Measurements from ENCODE around the gene SLC6A17.

The SLC6A17 gene

GRCh38 chr1:110190282-110190929, 40.1 kb downstream of the SLC6A17 start:
- TF ChIP-seq EZH2 (IDR thresholded peaks at IDR 0.05; ENCODE audit: borderline replicate concordance, low read length) = no peak

GRCh38 chr1:110192541-110192940, 42.2 kb downstream of the SLC6A17 start:
- H3K4me2 ChIP-seq (ENCODE audit: low read length) = no peak overlapping the region
- H3K9ac ChIP-seq (ENCODE audit: low read length) = no peak overlapping the region
- no peaks in the 10 kb centered on the region for H3F3A ChIP-seq (ENCODE audit: insufficient read depth, low read length)
- no peaks in the 10 kb centered on the region for H3K36me3 ChIP-seq (ENCODE audit: insufficient read depth, low read length)
- H3K9me3 ChIP-seq (ENCODE audit: low read length) = no peaks in the 10 kb centered on the region
- H4K20me1 ChIP-seq (ENCODE audit: insufficient read depth, low read length) = no peaks in the 10 kb centered on the region
- no peaks in the 10 kb centered on the region for H3K27me3 ChIP-seq (ENCODE audit: insufficient read depth, low read length)
- no peak overlapping the region for H3K4me3 ChIP-seq (ENCODE audit: low read depth, low read length, poor library complexity, severe bottlenecking)
- no peaks in the 10 kb centered on the region for H3K9me2 ChIP-seq (ENCODE audit: low read depth, low read length)
- H2AFZ ChIP-seq (ENCODE audit: low read length) = no peak overlapping the region
- no peaks in the 10 kb centered on the region for H3K4me1 ChIP-seq (ENCODE audit: insufficient read depth, low read length, severe bottlenecking)
- H3K27ac ChIP-seq (ENCODE audit: low read depth, low read length, poor library complexity, severe bottlenecking) = no peak overlapping the region
- TF ChIP-seq EZH2 (IDR thresholded peaks at IDR 0.05; ENCODE audit: borderline replicate concordance, low read length) = no peak
- no peak for TF ChIP-seq CTCF (IDR thresholded peaks at IDR 0.05; ENCODE audit: low read length)
- H3K79me2 ChIP-seq (ENCODE audit: insufficient read depth, low read length) = no peaks in the 10 kb centered on the region

More at GRCh38 chr1:110190282-110190929, 40.1 kb downstream of the SLC6A17 start:
- Histone ChIP-seq H3K27ac (ENCODE audit: low read depth, low read length, poor library complexity, severe bottlenecking) (no peak overlapping the region), H2AFZ (ENCODE audit: low read length) (no peak overlapping the region), H3K9ac (ENCODE audit: low read length) (no peak overlapping the region), H3K4me3 (ENCODE audit: low read depth, low read length, poor library complexity, severe bottlenecking) (no peak overlapping the region), H3K4me1 (ENCODE audit: insufficient read depth, low read length, severe bottlenecking) (no peaks in the 10 kb centered on the region), H3K9me2 (ENCODE audit: low read depth, low read length) (no peaks in the 10 kb centered on the region), H3K4me2 (ENCODE audit: low read length) (no peak overlapping the region), H4K20me1 (ENCODE audit: insufficient read depth, low read length) (no peaks in the 10 kb centered on the region), H3F3A (ENCODE audit: insufficient read depth, low read length) (no peaks in the 10 kb centered on the region), H3K79me2 (ENCODE audit: insufficient read depth, low read length) (no peaks in the 10 kb centered on the region), H3K9me3 (ENCODE audit: low read length) (no peaks in the 10 kb centered on the region), H3K36me3 (ENCODE audit: insufficient read depth, low read length) (no peaks in the 10 kb centered on the region), H3K27me3 (ENCODE audit: insufficient read depth, low read length) (no peaks in the 10 kb centered on the region)

DNA sequence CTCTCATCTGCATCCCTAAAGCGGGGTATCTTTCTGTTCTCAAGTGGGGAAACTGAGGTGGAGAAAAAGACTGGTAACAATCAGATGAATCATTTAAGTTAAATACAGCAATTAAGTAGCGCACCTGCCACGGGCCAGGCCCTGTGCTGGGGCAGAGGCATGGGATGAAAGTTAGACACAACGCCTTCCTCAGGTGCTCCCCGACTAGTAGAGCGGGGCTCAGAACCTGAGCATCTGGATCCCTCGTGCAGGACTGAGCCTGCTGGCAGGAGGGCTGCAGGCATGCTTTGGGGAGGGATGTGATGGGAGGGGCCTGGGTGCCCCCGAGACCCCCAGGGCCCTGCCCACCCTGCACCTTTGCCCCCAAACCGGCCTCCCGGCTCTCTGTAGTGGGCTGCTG, 44.9 kb downstream of the SLC6A17 start:
- no peaks in the 10 kb centered on the region for H4K20me1 ChIP-seq (ENCODE audit: insufficient read depth, low read length)
- no peaks in the 10 kb centered on the region for H3K4me1 ChIP-seq (ENCODE audit: insufficient read depth, low read length, severe bottlenecking)
- TF ChIP-seq CTCF (IDR thresholded peaks at IDR 0.05; ENCODE audit: low read length) (no peak), EZH2 (IDR thresholded peaks at IDR 0.05; ENCODE audit: borderline replicate concordance, low read length) (no peak)
- H3F3A ChIP-seq (ENCODE audit: insufficient read depth, low read length) = no peaks in the 10 kb centered on the region
- H3K27ac ChIP-seq (ENCODE audit: low read depth, low read length, poor library complexity, severe bottlenecking) = no peak overlapping the region
- no peak overlapping the region for H3K4me3 ChIP-seq (ENCODE audit: low read depth, low read length, poor library complexity, severe bottlenecking)
- no peak overlapping the region for H3K9ac ChIP-seq (ENCODE audit: low read length)
- no peaks in the 10 kb centered on the region for H3K36me3 ChIP-seq (ENCODE audit: insufficient read depth, low read length)
- H3K9me3 ChIP-seq (ENCODE audit: low read length) = no peaks in the 10 kb centered on the region
- H3K4me2 ChIP-seq (ENCODE audit: low read length) = no peak overlapping the region
- no peaks in the 10 kb centered on the region for H3K27me3 ChIP-seq (ENCODE audit: insufficient read depth, low read length)
- no peak overlapping the region for H2AFZ ChIP-seq (ENCODE audit: low read length)
- H3K79me2 ChIP-seq (ENCODE audit: insufficient read depth, low read length) = no peaks in the 10 kb centered on the region
- H3K9me2 ChIP-seq (ENCODE audit: low read depth, low read length) = no peaks in the 10 kb centered on the region
